Astrocyte (in vitro differentiated cells and primary cell): Measurements from ENCODE around the gene MTURN.

Experiments
- EZH2 ChIP-seq: IDR thresholded peaks from 2 replicates; pipeline ENCODE4 v1.6.1; 2012; ENCODE audit warnings: mild to moderate bottlenecking, low read length, inconsistent platforms; ENCODE audit not compliant: insufficient read depth
- TF ChIP-seq, protein P1 (sequence below): IDR thresholded peaks from 2 replicates; pipeline ENCODE4 v1.5.1; 2011; ENCODE audit warnings: low read depth, mild to moderate bottlenecking, inconsistent platforms, low read length, moderate library complexity; ENCODE audit not compliant: insufficient read depth

DNA sequence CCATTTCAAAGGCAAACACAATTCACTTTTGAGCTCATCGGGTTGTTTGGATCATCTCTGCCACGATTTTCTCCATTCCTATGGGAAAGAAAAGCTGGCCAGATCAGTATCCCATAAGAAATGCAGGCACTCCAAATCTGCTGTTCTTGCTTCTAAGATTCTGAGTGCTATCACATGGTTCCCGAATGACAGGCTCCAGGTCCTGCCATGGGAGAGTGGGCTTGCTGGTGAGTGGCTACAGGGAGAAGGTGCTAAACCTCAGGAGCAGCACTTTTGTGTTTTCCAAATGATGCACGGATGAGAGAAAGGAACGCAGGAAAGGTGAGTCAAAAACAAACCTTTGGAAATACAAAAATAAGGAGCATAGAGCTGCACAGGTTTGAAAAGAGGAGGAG is 32.1 kb downstream of the MTURN start:
- TF ChIP-seq, protein P1, sequence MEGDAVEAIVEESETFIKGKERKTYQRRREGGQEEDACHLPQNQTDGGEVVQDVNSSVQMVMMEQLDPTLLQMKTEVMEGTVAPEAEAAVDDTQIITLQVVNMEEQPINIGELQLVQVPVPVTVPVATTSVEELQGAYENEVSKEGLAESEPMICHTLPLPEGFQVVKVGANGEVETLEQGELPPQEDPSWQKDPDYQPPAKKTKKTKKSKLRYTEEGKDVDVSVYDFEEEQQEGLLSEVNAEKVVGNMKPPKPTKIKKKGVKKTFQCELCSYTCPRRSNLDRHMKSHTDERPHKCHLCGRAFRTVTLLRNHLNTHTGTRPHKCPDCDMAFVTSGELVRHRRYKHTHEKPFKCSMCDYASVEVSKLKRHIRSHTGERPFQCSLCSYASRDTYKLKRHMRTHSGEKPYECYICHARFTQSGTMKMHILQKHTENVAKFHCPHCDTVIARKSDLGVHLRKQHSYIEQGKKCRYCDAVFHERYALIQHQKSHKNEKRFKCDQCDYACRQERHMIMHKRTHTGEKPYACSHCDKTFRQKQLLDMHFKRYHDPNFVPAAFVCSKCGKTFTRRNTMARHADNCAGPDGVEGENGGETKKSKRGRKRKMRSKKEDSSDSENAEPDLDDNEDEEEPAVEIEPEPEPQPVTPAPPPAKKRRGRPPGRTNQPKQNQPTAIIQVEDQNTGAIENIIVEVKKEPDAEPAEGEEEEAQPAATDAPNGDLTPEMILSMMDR, result no peak
- TF ChIP-seq EZH2, result no peak
